ENCODE data around the gene HOXC10.

The HOXC10 gene

DNA sequence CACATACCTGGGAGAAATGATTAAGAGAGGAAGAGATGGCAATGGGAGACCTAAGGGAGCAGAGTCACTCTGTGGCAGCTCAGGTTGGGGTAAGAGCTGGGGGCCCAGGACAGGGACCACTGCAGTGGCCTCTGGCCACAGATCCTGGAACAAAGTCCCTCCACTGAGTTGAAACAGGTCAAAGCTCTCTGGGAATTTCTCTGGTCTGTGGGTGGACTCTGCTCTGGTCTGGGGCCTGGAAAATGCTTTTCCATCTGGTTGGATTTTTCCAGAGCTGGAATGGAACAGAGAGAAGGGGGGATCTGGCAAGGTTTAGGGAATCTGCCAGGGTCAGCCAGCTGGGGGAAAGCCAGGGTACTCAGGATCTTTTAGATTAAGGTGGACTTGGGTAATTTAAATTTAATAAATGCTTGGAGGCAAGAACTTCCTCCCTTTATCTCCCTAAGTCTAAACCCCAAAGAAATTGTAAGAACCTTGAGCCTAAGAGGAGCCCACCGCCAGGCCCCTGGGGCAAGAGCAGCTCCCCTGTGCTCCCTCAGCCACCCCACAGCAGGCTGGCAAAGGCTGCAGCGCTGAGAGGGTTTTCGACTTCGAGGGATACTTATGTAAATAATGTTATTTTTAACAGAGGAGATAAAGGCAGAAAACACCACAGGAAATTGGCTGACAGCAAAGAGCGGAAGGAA, 3.7 kb downstream of the HOXC10 start:
- no peak for TF ChIP-seq EZH2 (IDR thresholded peaks at IDR 0.05)
- peak; percentile 50; the same call in 1 of the 2 replicates for TF ChIP-seq POLR2AphosphoS5 (IDR thresholded peaks at IDR 0.05; ENCODE audit: borderline replicate concordance, low read depth, low read length)
- Histone ChIP-seq H3K9ac (ENCODE audit: insufficient read length) (no peak overlapping the region), H3K4me3 (peak overlapping the region; percentile 74), H3K36me3 (ENCODE audit: insufficient read depth, low read length) (no peaks in the 10 kb centered on the region), H3K27ac (0 out of 2 replicates have a peak overlapping the region, but pooled peaks have one; percentile 5), H3K9me3 (ENCODE audit: low read depth, low read length) (no peaks in the 10 kb centered on the region)
- DNase-seq (ENCODE audit: low read depth, low spot score) = no peak

- H3K27ac ChIP-seq = no peak overlapping the region
- H3K9ac ChIP-seq (ENCODE audit: insufficient read length) = peak overlapping the region; percentile 47
- TF ChIP-seq FOXP2 (optimal IDR thresholded peaks at IDR 0.05; ENCODE audit: control extremely low read depth, extremely low read length, insufficient read depth) (no peak), POLR2AphosphoS5 (IDR thresholded peaks at IDR 0.05; ENCODE audit: borderline replicate concordance, low read depth, low read length) (no peak; the same call in 1 of the 2 replicates), EZH2 (IDR thresholded peaks at IDR 0.05) (no peak)
- peak; percentile 84 for DNase-seq (ENCODE audit: low read depth, low spot score)
- H3K4me3 ChIP-seq = peak overlapping the region; percentile 74
- H3K9me3 ChIP-seq (ENCODE audit: low read depth, low read length) = no peaks in the 10 kb centered on the region
- H3K36me3 ChIP-seq (ENCODE audit: insufficient read depth, low read length) = no peaks in the 10 kb centered on the region
Observed at GRCh38 chr12:53989227-53990113, 4.5 kb downstream of the HOXC10 start.

DNA sequence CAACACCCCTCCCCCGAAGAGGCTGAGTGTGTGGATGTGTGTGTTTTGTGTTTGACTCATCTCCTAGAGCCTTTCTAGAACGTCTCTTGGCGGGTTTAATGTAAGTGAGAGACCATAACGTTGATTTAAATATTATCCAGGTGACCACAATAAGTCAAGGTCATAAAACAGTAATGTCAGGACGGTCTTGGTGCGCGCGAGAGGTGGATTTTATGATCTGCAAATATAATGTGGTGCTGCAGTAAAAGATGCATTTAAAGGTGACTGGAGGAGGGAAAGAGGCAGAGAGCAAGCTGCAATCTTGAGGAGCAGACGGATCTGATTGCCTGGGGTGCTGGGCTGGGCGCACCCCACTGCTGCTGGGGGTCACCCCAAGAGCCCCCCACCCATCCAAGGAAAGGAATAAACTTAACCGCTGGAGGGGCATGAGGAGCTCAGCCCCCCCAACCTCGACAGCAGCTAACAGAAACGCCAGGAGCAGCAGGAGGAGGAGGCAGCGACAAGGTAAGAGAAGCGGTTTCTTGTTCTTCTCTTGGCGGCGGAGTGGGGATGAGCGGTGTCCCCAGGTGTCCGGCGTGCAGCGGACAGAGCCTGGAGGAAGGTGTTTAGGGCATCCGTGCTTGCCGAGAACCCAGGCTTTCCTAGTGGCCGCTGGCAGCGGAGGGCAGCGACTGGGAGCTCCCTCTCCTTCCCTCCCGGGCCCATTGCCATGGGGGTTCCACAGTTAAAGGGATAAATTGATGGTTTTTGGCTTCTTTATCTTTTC, 5.5 kb downstream of the HOXC10 start:
- Histone ChIP-seq H3K9ac (ENCODE audit: insufficient read length) (no peak overlapping the region), H3K4me3 (no peak overlapping the region), H3K27ac (no peak overlapping the region), H3K9me3 (ENCODE audit: low read depth, low read length) (no peaks in the 10 kb centered on the region), H3K36me3 (ENCODE audit: insufficient read depth, low read length) (no peaks in the 10 kb centered on the region)
- TF ChIP-seq POLR2AphosphoS5 (IDR thresholded peaks at IDR 0.05; ENCODE audit: borderline replicate concordance, low read depth, low read length) (no peak), EZH2 (IDR thresholded peaks at IDR 0.05) (no peak), FOXP2 (optimal IDR thresholded peaks at IDR 0.05; ENCODE audit: control extremely low read depth, extremely low read length, insufficient read depth) (no peak)
- no peak for DNase-seq (ENCODE audit: low read depth, low spot score)

- Histone ChIP-seq H3K27ac (no peak overlapping the region), H3K36me3 (ENCODE audit: insufficient read depth, low read length) (no peaks in the 10 kb centered on the region), H3K9ac (ENCODE audit: insufficient read length) (no peak overlapping the region), H3K9me3 (ENCODE audit: low read depth, low read length) (no peaks in the 10 kb centered on the region), H3K4me3 (no peak overlapping the region)
- TF ChIP-seq POLR2AphosphoS5 (IDR thresholded peaks at IDR 0.05; ENCODE audit: borderline replicate concordance, low read depth, low read length) (no peak), EZH2 (IDR thresholded peaks at IDR 0.05) (no peak), FOXP2 (optimal IDR thresholded peaks at IDR 0.05; ENCODE audit: control extremely low read depth, extremely low read length, insufficient read depth) (no peak)
- no peak for DNase-seq (ENCODE audit: low read depth, low spot score)
Observed at GRCh38 chr12:53991077-53991460, 6.1 kb downstream of the HOXC10 start.

DNA sequence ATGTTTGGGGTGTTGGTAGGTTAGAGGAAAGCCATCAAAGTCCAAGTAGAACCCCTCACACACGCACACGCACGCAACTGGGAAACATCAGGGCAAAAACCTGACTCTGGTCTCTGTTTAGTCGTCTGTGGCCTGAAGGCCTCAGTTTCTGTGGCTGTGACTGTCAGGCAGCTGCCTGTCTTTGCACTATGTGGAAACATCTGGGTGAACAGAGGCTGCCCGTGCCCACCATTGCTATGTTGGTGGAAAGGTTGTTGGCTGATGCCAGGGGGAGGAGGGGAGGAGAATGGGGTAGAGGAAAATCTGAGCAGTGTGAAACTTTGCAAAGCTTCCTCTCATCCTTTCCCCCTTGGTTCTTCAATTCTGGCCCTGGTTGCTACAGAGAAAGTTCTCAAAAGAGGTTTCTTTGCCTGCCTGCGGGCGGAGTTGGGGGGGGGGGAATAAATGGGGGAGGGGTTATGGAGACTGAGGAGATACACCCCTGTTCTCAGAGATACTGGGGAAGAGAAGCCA, 7.5 kb downstream of the HOXC10 start:
- Histone ChIP-seq H3K9ac (ENCODE audit: insufficient read length) (no peak overlapping the region), H3K27ac (0 out of 2 replicates have a peak overlapping the region, but pooled peaks have one; percentile 2), H3K36me3 (ENCODE audit: insufficient read depth, low read length) (no peaks in the 10 kb centered on the region), H3K4me3 (no peak overlapping the region), H3K9me3 (ENCODE audit: low read depth, low read length) (no peaks in the 10 kb centered on the region)
- no peak for TF ChIP-seq FOXP2 (optimal IDR thresholded peaks at IDR 0.05; ENCODE audit: control extremely low read depth, extremely low read length, insufficient read depth)
- TF ChIP-seq POLR2AphosphoS5 (IDR thresholded peaks at IDR 0.05; ENCODE audit: borderline replicate concordance, low read depth, low read length) = no peak
- TF ChIP-seq EZH2 (IDR thresholded peaks at IDR 0.05) = no peak
- no peak for DNase-seq (ENCODE audit: low read depth, low spot score)

- peak overlapping the region; percentile 75 for H3K27ac ChIP-seq
- H3K9me3 ChIP-seq (ENCODE audit: low read depth, low read length) = no peaks in the 10 kb centered on the region
- H3K9ac ChIP-seq (ENCODE audit: insufficient read length) = peak overlapping the region; percentile 4
- H3K4me3 ChIP-seq = 0 out of 2 replicates have a peak overlapping the region, but pooled peaks have one; percentile 2
- H3K36me3 ChIP-seq (ENCODE audit: insufficient read depth, low read length) = no peaks in the 10 kb centered on the region
- DNase-seq (ENCODE audit: low read depth, low spot score) = no peak
- TF ChIP-seq POLR2AphosphoS5 (IDR thresholded peaks at IDR 0.05; ENCODE audit: borderline replicate concordance, low read depth, low read length) = no peak
- TF ChIP-seq FOXP2 (optimal IDR thresholded peaks at IDR 0.05; ENCODE audit: control extremely low read depth, extremely low read length, insufficient read depth) = no peak
- TF ChIP-seq EZH2 (IDR thresholded peaks at IDR 0.05) = no peak
Observed at GRCh38 chr12:53993162-53994008, 8.4 kb downstream of the HOXC10 start.

DNA sequence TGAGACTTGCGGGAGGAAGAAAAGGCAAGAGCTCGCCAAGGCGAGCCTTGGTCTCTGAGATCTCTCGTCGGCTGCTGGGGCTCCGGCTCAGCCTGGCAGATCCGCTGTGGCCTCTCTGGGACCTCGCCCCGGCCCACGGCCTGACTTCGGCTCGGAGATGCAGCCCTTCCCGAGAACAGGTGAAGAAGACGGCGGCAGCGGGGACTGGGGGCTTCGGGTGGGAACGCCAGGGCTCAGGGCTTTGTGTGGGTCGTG, 9.0 kb downstream of the HOXC10 start:
- H3K9ac ChIP-seq (ENCODE audit: insufficient read length) = no peak overlapping the region
- no peak for DNase-seq (ENCODE audit: low read depth, low spot score)
- H3K27ac ChIP-seq = peak overlapping the region; percentile 75
- no peaks in the 10 kb centered on the region for H3K36me3 ChIP-seq (ENCODE audit: insufficient read depth, low read length)
- no peaks in the 10 kb centered on the region for H3K9me3 ChIP-seq (ENCODE audit: low read depth, low read length)
- TF ChIP-seq EZH2 (IDR thresholded peaks at IDR 0.05) = no peak
- TF ChIP-seq FOXP2 (optimal IDR thresholded peaks at IDR 0.05; ENCODE audit: control extremely low read depth, extremely low read length, insufficient read depth) = no peak
- no peak for TF ChIP-seq POLR2AphosphoS5 (IDR thresholded peaks at IDR 0.05; ENCODE audit: borderline replicate concordance, low read depth, low read length)
- no peak overlapping the region for H3K4me3 ChIP-seq

Data from SK-N-MC (cell line).